ENCODE data around the gene GYS2.

- TF ChIP-seq, protein P1, sequence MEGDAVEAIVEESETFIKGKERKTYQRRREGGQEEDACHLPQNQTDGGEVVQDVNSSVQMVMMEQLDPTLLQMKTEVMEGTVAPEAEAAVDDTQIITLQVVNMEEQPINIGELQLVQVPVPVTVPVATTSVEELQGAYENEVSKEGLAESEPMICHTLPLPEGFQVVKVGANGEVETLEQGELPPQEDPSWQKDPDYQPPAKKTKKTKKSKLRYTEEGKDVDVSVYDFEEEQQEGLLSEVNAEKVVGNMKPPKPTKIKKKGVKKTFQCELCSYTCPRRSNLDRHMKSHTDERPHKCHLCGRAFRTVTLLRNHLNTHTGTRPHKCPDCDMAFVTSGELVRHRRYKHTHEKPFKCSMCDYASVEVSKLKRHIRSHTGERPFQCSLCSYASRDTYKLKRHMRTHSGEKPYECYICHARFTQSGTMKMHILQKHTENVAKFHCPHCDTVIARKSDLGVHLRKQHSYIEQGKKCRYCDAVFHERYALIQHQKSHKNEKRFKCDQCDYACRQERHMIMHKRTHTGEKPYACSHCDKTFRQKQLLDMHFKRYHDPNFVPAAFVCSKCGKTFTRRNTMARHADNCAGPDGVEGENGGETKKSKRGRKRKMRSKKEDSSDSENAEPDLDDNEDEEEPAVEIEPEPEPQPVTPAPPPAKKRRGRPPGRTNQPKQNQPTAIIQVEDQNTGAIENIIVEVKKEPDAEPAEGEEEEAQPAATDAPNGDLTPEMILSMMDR (IDR thresholded peaks at IDR 0.05), result no peak
- TF ChIP-seq POLR2A (IDR thresholded peaks at IDR 0.05), result no peak
Measured at GRCh38 chr12:21529456-21529855, 75.2 kb downstream of the GYS2 start.
